Measurements from ENCODE around the gene NARS2. TPM values are rescaled to one million over a fixed set of nuclear protein-coding genes. Genes with fewer than 3 reads are reported as not detected.
A peak's percentile ranks its signal among the peaks of the same experiment; 100 is the strongest.

The NARS2 gene
- total RNA-seq, 1 donor from 2014 or later: 15.6 TPM

DNA sequence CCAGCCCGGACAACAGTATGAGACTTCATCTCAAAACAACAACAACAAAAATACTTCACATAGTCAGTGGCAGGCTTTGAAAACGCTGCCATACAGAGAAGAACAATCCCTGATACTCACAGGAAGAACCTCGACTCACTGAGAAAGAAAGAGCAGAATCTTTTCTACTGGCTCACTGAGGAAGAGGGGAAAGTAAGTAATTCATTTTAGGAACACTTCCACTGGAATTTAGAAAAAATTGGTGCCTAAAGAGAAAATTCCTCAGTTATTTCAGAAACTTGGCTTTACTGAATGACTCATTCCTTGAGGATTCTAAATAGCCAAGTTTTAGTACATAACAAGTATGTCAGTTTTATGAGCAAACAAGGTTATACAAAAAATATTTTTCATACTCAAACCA lies 12.3 kb downstream of the NARS2 start:
- peak in 1 of 2 donors; percentile 34 for ATAC-seq
- H3K4me3 ChIP-seq: no peak overlapping the region
- peaks cover 42% of the 10 kb centered on the region for H3K4me1 ChIP-seq
- DNase-seq: no peak
- H3K27ac ChIP-seq: peak overlapping the region; percentile 67
- no peaks in the 10 kb centered on the region for H3K9me3 ChIP-seq
- intact Hi-C loops (cut with DNase I): loop anchor here (10.0 kb wide), 1 partner anchor 148 kb away; the partner anchor contains the start of gene GAB2
- peaks cover 26% of the 10 kb centered on the region for H3K36me3 ChIP-seq
- H3K27me3 ChIP-seq (ENCODE audit: low read depth): no peaks in the 10 kb centered on the region
- TF ChIP-seq CTCF (IDR thresholded peaks at IDR 0.05): no peak

DNA sequence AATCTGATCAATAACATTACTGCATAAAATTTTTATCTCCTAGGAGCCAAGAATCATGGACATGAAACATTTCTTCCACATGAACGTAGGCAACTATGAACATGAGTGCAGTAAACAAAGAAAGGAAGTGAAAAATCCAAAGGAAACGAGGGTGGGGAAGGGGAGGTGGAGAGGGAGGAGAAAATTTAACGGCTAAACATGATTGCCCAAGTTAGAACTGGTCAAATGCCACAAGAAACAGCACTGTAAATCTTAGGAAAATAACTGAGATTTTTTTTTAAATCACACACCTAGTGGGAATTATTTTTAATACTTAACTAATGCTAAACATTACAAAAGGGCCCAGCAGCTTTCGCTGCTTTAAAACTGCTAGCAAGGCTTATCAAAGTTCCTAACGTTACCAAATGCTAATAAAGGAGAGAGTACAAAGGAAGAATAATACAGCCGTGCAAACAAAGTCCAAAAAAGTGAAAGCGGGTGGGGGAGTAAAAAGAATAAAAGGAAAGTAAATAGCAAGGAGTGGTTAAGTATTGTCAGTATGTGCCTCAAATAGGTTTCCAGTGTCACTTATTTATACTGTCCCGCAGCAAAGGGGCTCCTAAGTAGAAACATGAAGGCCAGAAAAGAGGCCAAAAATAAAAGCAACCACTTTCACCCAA lies 13.7 kb downstream of the NARS2 start:
- Histone ChIP-seq H3K27ac (peak overlapping the region; percentile 67), H3K27me3 (ENCODE audit: low read depth) (no peaks in the 10 kb centered on the region), H3K4me3 (peak overlapping the region; percentile 12), H3K36me3 (peaks cover 13% of the 10 kb centered on the region), H3K9me3 (no peaks in the 10 kb centered on the region), H3K4me1 (peaks cover 42% of the 10 kb centered on the region)
- TF ChIP-seq CTCF (IDR thresholded peaks at IDR 0.05): no peak
- DNase-seq (no peak), ATAC-seq (peak in 1 of 2 donors; percentile 44)
- intact Hi-C loops (cut with DNase I): loop anchor here (10.0 kb wide), 1 partner anchor 146 kb away; the partner anchor contains the start of gene GAB2

DNA sequence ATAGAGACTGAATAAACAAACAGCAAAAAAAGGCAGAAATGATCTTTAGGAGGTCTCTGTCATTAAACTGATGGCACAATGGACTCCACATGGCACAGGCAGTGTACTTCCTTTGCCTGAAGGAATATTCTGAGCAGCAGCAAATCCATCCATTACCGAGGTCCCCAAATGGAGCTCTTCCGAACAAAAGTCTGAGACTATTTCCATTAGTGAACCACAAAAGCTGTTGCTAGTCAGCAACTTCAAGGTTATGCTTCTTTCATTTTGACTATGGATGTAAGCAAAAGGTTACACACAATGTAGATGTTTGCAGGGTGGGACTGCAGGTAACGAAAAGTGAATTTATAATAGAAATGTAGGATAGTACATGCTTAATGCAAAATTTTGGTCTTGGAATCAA lies 14.5 kb downstream of the NARS2 start:
- peaks cover 5% of the 10 kb centered on the region for H3K36me3 ChIP-seq
- no peak overlapping the region for H3K4me3 ChIP-seq
- peak overlapping the region; percentile 67 for H3K27ac ChIP-seq
- DNase-seq (no peak), ATAC-seq (no peak)
- TF ChIP-seq CTCF (IDR thresholded peaks at IDR 0.05): no peak
- intact Hi-C loops (cut with DNase I): loop anchor here (10.0 kb wide), 1 partner anchor 145 kb away; the partner anchor contains the start of gene GAB2
- H3K9me3 ChIP-seq: no peaks in the 10 kb centered on the region
- H3K4me1 ChIP-seq: peaks cover 42% of the 10 kb centered on the region
- no peaks in the 10 kb centered on the region for H3K27me3 ChIP-seq (ENCODE audit: low read depth)

- H3K27me3 ChIP-seq (ENCODE audit: low read depth): no peaks in the 10 kb centered on the region
- TF ChIP-seq CTCF (IDR thresholded peaks at IDR 0.05): no peak
- H3K9me3 ChIP-seq: no peaks in the 10 kb centered on the region
- no peak for ATAC-seq
- no peak overlapping the region for H3K4me3 ChIP-seq
- no peaks in the 10 kb centered on the region for H3K36me3 ChIP-seq
- intact Hi-C loops (cut with DNase I): no loop called here
- H3K27ac ChIP-seq: no peak overlapping the region
- DNase-seq: no peak
- H3K4me1 ChIP-seq: peaks cover 26% of the 10 kb centered on the region
Measured at GRCh38 chr11:78557236-78557635, 17.4 kb downstream of the NARS2 start.

DNA sequence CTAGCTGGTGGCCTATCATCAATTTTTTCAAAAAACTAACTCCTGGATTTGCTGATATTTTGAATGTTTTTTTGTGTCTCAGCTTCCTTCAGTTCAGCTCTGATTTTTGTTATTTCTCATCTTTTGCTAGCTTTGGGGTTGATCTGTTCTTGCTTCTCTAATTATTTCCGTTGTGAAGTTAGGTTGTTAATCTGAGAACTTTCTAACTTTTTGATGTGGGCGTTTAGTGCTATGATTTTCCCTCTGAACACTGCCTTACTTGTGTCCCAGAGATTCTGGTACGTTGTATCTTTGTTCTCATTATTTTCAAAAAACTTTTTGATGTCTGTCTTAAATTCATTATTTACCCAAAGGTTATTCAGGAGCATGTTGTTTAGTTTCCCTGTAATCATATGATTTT lies 19.1 kb downstream of the NARS2 start:
- ATAC-seq (no peak), DNase-seq (no peak)
- TF ChIP-seq CTCF (IDR thresholded peaks at IDR 0.05): no peak
- Histone ChIP-seq H3K36me3 (no peaks in the 10 kb centered on the region), H3K9me3 (no peaks in the 10 kb centered on the region), H3K27me3 (ENCODE audit: low read depth) (no peaks in the 10 kb centered on the region), H3K4me3 (no peak overlapping the region), H3K4me1 (peaks cover 9% of the 10 kb centered on the region), H3K27ac (no peak overlapping the region)
- intact Hi-C loops (cut with DNase I): no loop called here
